Measurements from ENCODE around the gene BLACAT1.

- TF ChIP-seq CBX5 (IDR thresholded peaks at IDR 0.05; ENCODE audit: borderline replicate concordance, low read depth) (no peak), MTA3 (IDR thresholded peaks at IDR 0.05; ENCODE audit: borderline replicate concordance) (no peak), CTCF (IDR thresholded peaks at IDR 0.05 in 2 of 3, conservative IDR thresholded peaks at IDR 0.05 in 1 of 3; ENCODE audit: insufficient read depth in 2 of 3, low read depth in 1 of 3, low read length in 3 of 3) (no peak)
Observed at GRCh38 chr1:205474571-205474970, 18.7 kb upstream of the BLACAT1 start.
